IMR-90 (cell line): Measurements from ENCODE around the gene IGF1R.
A peak's percentile ranks its signal among the peaks of the same experiment; 100 is the strongest.

Source experiments
- RFX5 ChIP-seq: IDR thresholded peaks from 2 replicates; pipeline ENCODE4 v1.8.0; 2012; ENCODE audit warnings: low read depth, mild to moderate bottlenecking, low read length, moderate library complexity
- TF ChIP-seq, protein P1 (sequence below): conservative IDR thresholded peaks from 2 replicates; pipeline ENCODE4 v1.5.1; 2012; ENCODE audit warnings: mild to moderate bottlenecking, low read depth, low read length, improper control_type of control experiment

- TF ChIP-seq, protein P1, sequence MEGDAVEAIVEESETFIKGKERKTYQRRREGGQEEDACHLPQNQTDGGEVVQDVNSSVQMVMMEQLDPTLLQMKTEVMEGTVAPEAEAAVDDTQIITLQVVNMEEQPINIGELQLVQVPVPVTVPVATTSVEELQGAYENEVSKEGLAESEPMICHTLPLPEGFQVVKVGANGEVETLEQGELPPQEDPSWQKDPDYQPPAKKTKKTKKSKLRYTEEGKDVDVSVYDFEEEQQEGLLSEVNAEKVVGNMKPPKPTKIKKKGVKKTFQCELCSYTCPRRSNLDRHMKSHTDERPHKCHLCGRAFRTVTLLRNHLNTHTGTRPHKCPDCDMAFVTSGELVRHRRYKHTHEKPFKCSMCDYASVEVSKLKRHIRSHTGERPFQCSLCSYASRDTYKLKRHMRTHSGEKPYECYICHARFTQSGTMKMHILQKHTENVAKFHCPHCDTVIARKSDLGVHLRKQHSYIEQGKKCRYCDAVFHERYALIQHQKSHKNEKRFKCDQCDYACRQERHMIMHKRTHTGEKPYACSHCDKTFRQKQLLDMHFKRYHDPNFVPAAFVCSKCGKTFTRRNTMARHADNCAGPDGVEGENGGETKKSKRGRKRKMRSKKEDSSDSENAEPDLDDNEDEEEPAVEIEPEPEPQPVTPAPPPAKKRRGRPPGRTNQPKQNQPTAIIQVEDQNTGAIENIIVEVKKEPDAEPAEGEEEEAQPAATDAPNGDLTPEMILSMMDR, result 0 out of 2 replicates have a peak, but pooled peaks have one; percentile 18
- no peak for TF ChIP-seq RFX5
These were observed 155.7 kb downstream of the IGF1R start for GRCh38 chr15:98804057-98804380.
